ENCODE data around the gene IFRD2. TPM values are rescaled to one million over a fixed set of nuclear protein-coding genes. Genes with fewer than 3 reads are reported as not detected.

The IFRD2 gene
- total RNA-seq, 3 donors from 2014 or later: 50.4 to 82.3 (median 72.7) TPM

DNA sequence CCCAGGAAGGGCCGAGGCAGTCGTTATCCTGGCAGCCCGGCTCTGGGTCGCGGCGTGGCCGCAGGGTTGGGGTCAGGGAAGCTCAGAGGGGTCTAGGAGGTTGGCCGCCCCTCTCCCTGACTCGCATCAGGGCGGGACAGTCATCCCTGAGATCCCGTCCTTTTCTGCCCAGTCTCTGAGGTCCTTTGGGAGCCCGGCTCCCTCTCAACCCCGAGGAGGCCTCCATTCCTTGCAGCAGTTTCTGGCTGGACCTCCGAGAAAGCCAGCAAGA lies 29.8 kb upstream of the IFRD2 start:
- H3K36me3 ChIP-seq: no peaks in the 10 kb centered on the region
- no peaks in the 10 kb centered on the region for H3K9me3 ChIP-seq
- H3K27ac ChIP-seq: peak overlapping the region; percentile 93 to 94
- intact Hi-C loops (cut with DNase I; ENCODE audit: low total_unique reads): no loop called here
- DNase-seq (ENCODE audit: low spot score in 2 of 2): no peak
- H3K4me1 ChIP-seq: peaks cover 18 to 38% of the 10 kb centered on the region in 2 donors
- TF ChIP-seq POLR2AphosphoS5 (IDR thresholded peaks at IDR 0.05) (no peak), POLR2A (IDR thresholded peaks at IDR 0.05) (no peak)
- TF ChIP-seq, protein P1, sequence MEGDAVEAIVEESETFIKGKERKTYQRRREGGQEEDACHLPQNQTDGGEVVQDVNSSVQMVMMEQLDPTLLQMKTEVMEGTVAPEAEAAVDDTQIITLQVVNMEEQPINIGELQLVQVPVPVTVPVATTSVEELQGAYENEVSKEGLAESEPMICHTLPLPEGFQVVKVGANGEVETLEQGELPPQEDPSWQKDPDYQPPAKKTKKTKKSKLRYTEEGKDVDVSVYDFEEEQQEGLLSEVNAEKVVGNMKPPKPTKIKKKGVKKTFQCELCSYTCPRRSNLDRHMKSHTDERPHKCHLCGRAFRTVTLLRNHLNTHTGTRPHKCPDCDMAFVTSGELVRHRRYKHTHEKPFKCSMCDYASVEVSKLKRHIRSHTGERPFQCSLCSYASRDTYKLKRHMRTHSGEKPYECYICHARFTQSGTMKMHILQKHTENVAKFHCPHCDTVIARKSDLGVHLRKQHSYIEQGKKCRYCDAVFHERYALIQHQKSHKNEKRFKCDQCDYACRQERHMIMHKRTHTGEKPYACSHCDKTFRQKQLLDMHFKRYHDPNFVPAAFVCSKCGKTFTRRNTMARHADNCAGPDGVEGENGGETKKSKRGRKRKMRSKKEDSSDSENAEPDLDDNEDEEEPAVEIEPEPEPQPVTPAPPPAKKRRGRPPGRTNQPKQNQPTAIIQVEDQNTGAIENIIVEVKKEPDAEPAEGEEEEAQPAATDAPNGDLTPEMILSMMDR (IDR thresholded peaks at IDR 0.05): no peak
- H3K4me3 ChIP-seq: peak overlapping the region; percentile 54 to 85 (median 79)
- H3K27me3 ChIP-seq: no peaks in the 10 kb centered on the region

DNA sequence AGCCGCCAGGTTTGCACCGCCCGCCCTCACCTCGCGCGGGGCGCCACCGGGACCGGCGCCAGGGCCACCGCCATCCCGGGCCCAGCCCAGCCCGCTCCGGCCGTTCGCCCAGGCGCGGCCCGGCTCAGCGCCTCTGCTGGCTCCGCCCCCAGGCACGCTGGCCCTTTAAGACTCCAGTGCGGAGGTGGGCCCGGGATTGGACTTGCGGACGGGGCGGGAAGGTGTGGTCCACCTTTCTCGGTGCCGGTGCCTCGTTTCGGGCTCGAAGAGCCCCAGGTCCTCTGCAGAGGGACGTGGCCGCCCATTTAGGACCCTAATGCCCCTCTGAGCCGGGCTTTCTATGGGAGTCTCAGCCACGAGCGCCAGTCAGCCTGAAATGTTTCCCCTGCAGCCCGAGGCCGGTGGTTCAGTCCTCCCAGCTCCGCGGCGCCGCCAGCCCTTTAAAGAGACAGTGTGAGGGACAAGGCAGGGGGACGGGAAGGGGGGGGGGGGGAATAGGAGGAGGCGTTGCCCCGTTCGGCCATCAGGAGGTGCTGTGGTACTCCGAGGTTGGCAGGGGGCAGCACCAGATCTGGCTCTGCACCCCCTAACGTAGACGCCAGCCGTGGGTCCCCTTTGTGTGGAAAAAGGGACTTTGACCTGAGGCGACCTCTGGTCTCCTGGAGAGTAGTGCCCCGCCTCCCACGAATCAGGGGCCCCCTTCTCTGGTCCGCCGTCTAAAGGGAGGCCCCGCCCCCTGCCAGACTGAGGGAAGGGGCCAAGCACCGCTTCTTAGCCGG lies 29.3 kb upstream of the IFRD2 start:
- Histone ChIP-seq H3K27me3 (no peaks in the 10 kb centered on the region), H3K27ac (peak overlapping the region; percentile 93 to 94), H3K9me3 (no peaks in the 10 kb centered on the region), H3K36me3 (no peaks in the 10 kb centered on the region), H3K4me1 (peaks cover 18 to 41% of the 10 kb centered on the region in 2 donors), H3K4me3 (peak overlapping the region; percentile 54 to 85 (median 79))
- DNase-seq (ENCODE audit: low spot score in 2 of 2): peak; percentile 86 to 87
- TF ChIP-seq POLR2A (IDR thresholded peaks at IDR 0.05) (no peak), POLR2AphosphoS5 (IDR thresholded peaks at IDR 0.05) (peak; percentile 23 to 52 (median 30))
- TF ChIP-seq, protein P1 (IDR thresholded peaks at IDR 0.05): peak in 2 of 3 donors; percentile 45 to 47
- intact Hi-C loops (cut with DNase I; ENCODE audit: low total_unique reads): no loop called here

DNA sequence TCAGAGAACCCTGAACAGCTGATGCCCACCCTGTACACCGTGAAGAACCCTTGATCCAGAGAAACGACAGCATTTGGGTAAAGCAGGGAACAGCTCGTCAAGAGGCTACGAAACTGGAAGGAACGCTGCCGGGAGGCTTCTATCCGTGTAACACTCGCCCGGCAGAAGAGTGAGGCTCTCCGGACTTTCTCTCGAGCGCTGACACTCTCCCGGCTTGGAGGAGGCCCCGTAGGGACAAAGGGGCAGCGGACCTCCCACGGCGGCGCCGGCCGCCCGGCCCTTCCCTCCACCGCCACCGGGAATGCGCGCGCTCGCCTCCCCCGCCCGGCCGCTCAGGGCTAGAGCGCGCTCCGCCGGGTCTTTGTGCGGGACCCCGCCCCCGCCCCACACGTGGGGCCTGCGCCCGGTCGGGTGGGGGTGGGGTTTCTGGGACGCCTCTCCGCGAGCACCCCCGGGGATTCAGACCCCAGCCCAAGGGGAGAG lies 28.7 kb upstream of the IFRD2 start:
- H3K4me3 ChIP-seq: peak overlapping the region; percentile 54 to 85 (median 79)
- peak overlapping the region; percentile 93 to 94 for H3K27ac ChIP-seq
- peak in 1 of 2 donors; percentile 61 for DNase-seq (ENCODE audit: low spot score in 2 of 2)
- intact Hi-C loops (cut with DNase I; ENCODE audit: low total_unique reads): no loop called here
- no peaks in the 10 kb centered on the region for H3K27me3 ChIP-seq
- H3K36me3 ChIP-seq: no peaks in the 10 kb centered on the region
- H3K9me3 ChIP-seq: no peaks in the 10 kb centered on the region
- peaks cover 18 to 45% of the 10 kb centered on the region in 2 donors for H3K4me1 ChIP-seq
- TF ChIP-seq, protein P1 (IDR thresholded peaks at IDR 0.05): no peak
- TF ChIP-seq POLR2A (IDR thresholded peaks at IDR 0.05): no peak
- TF ChIP-seq POLR2AphosphoS5 (IDR thresholded peaks at IDR 0.05): no peak

DNA sequence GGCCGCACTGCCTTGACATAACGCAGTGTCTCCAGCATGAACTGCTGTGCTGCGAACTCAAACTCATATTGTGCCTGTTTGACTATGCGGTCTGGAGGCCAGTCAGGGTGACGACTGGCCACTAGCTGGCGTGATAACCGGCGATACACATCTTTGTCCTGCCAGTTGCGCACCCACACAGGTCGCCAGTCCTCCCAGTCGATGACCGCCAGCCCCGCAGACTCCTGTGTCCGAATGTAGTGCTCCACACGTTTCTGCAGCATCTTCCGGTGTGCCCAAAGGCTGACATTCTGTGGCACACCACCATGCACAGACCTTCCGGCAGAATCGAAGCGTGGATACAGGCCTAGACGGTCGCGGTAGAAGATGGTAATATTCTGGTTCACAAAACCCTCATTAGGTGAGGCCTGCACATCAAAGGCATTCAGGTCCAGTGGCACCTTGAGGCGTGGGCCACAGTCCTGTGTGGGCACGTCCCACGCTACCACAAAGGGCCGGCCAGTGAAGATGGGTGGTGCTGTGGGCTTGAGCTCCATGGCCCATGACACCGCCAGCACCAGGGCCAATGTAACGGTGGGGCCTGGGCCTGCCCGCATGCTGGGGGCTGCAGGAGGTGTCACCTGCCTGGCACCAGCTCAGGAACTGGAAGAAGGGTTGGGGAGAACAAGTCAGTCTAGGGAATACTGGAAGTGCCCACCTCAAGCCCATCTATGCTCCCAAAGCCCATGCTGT lies 27.8 kb upstream of the IFRD2 start:
- H3K4me1 ChIP-seq: peaks cover 18 to 45% of the 10 kb centered on the region in 2 donors
- intact Hi-C loops (cut with DNase I; ENCODE audit: low total_unique reads): no loop called here
- TF ChIP-seq, protein P1 (IDR thresholded peaks at IDR 0.05): no peak
- TF ChIP-seq POLR2A (IDR thresholded peaks at IDR 0.05) (no peak), POLR2AphosphoS5 (IDR thresholded peaks at IDR 0.05) (no peak)
- peak overlapping the region; percentile 54 to 85 (median 79) for H3K4me3 ChIP-seq
- peak overlapping the region; percentile 93 to 94 for H3K27ac ChIP-seq
- no peak for DNase-seq (ENCODE audit: low spot score in 2 of 2)
- no peaks in the 10 kb centered on the region for H3K9me3 ChIP-seq
- no peaks in the 10 kb centered on the region for H3K27me3 ChIP-seq
- no peaks in the 10 kb centered on the region for H3K36me3 ChIP-seq
